T-helper 1 cell treated with Interleukin-12 subunit alpha and Interleukin-12 subunit beta and Interleukin-4 antibody, amounts not matched to agents 30 ng/mL and 1 ng/mL, for 36 hours (primary cell): ENCODE results near the gene SLC7A6OS. TPM values are rescaled to one million over a fixed set of nuclear protein-coding genes. Genes with fewer than 3 reads are reported as not detected.

Experiments used
- intact Hi-C: fragments of 100-400 bp; cut with micrococcal nuclease; formaldehyde crosslinking; loops from one replicate; pipeline ENCODE4 v1.15.1; 2024
- total RNA-seq: library from RNA; stranded (reverse); gene quantifications from 2 replicates; pipeline ENCODE4 v1.2.3, GENCODE V29; 2022

Gene SLC7A6OS
- total RNA-seq, 1 donor from 2014 or later = 31.1 TPM

DNA sequence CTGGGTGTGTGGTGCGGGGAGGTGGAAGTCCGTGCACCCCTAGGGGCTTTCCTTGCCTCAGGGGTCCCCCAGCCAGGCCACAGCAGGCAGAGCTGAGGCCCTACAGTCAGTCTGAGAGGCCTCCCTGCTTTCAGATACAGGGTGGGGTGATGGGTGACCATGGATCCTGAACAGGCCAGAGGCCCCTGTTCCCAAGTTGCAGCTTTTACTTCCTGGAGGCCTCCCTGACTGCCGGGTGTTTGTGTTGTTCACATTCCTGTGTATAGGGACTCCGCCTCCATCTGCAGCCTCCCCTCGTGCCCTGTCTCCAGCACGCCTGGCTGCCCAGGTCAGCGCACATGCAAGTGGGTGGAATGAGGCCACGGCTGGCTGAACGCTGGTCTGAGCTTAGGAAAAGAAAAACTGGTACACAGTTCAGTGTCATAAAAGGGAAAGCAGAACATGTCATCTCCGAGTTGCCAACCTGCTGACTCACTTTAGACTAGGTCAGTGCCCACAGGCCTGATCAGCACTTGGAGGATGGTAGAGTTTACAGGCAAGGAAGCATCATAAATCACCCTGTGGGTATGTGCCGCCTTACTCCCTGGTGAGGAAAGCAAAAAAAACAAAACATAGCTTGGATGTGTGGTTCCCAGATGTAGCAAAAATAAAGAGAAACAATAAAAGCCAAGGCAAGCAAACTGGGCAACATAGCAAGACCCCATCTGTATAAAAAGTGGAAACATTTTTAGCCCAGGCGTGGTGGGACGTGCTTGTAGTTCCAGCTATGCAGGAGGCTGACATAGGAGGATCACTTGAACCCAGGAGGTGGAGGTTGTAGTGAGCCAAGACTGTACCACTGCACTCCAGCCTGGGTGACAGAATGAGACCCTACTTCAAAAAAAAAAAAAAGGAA is 52.6 kb downstream of the SLC7A6OS start:
- intact Hi-C loops = no loop called here

DNA sequence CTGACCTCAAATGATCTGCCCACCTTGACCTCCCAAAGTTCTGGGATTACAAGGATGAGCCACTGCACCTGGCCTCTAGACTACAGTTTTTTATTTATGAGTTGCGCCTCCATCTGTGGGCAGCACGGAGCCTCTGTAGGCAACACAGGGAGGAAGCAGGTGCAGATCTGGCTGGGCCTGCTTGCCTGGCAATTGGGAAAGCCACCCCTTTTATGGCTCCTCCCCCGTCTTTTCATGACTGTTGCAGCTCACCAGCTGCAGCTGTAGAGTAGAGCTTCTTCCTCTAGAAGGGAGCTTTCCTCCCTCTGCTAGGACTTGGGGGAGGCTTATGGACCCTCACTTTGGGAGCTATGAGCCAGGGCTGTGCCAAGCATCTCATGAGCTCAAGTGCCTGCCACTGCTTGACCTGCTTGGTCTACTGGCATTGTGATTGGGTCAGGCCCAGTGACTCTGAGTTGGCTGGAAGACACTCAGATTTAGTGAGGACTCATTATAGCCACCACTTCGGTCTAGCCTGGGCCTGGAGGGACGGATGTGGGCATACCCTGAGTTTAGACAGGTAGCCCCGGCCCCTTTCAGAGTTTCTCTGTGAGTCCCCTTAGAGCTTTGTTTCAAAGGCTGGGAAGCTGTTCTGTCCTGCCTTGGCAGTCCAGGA is 53.4 kb downstream of the SLC7A6OS start:
- intact Hi-C loops = no loop called here

DNA sequence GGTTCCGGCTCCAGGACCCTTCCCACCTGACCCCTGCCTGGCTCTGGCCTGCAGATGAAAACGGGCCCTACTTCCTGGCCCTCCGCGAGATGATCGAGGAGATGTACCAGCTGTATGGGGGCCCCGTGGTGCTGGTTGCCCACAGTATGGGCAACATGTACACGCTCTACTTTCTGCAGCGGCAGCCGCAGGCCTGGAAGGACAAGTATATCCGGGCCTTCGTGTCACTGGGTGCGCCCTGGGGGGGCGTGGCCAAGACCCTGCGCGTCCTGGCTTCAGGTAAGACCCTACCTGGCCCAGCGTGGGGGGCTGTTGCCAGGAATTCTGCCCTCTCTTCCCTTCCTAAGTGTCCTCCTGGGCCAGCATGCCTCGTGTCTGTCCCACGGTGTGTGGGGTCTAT is 55.0 kb downstream of the SLC7A6OS start:
- intact Hi-C loops = no loop called here

DNA sequence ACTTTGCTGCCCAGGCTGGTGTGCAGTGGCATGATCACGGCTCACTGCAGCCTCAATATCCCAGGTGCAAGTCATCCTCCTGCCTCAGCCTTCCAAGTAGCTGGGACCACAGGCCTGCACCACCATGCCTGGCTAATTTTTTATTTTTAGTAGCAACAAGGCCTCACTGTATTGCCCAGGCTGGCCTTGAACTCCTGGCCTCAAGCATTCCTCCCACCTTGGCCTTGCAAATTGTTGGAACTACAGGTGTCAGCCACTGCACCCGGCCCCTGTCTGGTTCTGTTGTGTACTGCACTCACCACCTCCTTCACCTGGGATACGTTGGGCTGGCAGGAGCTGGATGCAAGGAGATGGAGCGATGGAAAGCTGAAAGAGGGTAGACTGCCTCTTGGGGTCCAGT is 57.0 kb downstream of the SLC7A6OS start:
- intact Hi-C loops = no loop called here

DNA sequence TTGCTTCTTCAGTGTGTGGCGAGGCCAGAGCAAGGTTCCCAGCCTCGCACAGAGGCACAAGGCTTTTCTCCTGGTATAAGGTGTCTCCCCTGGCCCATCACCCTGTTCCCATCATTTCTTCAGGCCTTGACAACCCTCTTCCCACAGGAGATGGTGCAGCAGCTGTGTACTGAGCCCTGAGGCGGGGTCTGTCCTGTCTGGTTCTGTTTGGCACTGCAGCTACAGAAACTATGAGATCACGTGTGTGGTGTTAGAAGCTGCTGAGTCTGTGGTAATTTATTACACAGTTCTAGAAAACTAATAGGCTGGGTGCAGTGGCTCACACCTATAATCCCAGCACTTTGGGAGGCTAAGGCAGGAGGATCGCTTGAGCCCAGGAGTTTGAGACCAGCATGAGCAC is 58.4 kb downstream of the SLC7A6OS start:
- intact Hi-C loops = no loop called here

DNA sequence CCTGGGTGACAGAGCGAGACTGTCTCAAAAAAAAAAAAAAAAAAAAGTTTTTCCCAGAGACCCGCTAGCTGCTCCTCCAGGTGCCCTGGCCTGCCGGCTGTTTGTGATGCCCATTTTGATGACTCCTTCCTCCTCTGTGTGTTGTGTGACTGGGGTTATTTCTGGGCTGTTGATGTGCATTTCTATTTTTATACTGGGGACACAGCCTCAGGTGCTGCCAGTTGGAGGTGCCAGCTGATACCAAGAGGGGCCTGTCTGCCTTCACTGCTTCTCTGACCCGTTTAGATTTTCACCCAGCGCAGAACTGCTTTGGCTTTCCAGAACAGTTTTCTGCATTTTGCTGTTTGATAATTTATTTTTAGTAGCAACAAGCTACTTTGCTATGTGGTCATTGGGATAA is 58.9 kb downstream of the SLC7A6OS start:
- intact Hi-C loops = no loop called here

DNA sequence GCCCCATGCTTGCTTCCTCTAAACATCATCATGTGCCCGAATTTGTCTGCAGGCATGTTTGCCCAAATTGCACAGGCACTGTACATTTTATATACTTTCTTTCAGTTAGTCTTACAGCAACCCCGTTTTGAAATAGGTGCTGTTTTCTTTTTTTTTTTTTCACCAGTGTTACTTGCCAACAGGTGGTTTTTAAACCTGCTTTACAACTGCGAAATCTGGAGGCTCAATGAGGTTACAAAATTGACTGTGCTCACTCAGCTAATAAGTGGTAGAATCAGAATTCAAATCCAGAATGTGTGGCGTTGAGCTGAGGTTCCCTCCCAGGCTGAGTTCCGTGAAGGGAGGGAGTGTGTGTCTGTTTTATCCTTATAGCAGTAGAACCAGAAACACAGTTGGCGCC is 59.8 kb downstream of the SLC7A6OS start:
- intact Hi-C loops = no loop called here

DNA sequence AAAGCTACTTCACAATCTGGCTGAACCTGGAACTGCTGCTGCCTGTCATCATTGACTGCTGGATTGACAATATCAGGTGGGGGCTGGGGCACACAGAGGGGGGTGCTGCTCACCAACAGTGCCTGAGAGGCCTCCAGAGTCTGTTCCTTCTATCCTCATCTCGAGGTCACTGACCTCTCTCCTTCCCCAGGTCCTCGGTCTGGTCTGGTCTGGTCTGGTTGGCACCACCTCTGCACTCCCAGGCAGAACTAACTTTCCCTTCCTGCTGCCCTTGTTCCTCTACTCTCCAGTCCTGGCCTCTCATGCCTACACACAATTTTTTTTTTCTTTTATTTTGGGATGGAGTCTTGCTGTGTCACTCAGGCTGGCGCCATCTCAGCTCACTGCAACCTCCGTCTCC is 61.4 kb downstream of the SLC7A6OS start:
- intact Hi-C loops = no loop called here

Other genes with a start within 250 kb of the SLC7A6OS start
- 149 and 150 TPM in 2 replicates for gene NFATC3, start 225.6 kb downstream of the SLC7A6OS start, total RNA-seq
- not detected in 2 replicates for gene ESRP2, start 74.8 kb downstream of the SLC7A6OS start, total RNA-seq
- gene PLA2G15, start 65.6 kb downstream of the SLC7A6OS start, total RNA-seq = 11.1 and 11.8 TPM in 2 replicates
- 125 and 128 TPM in 2 replicates for gene SLC7A6, start 46.4 kb downstream of the SLC7A6OS start, total RNA-seq
- gene PRMT7, start 73 bp upstream of the SLC7A6OS start, total RNA-seq = 66.4 and 77.4 TPM in 2 replicates
- 8.8 and 9.4 TPM in 2 replicates for gene SMPD3, start 137.6 kb upstream of the SLC7A6OS start, total RNA-seq
- 30.1 and 30.8 TPM in 2 replicates for gene ZFP90, start 228.3 kb upstream of the SLC7A6OS start, total RNA-seq